HG03442 (cell line): ENCODE results near the gene MYO10.
"Not testable (repeated sequence)": the region's sequence is repeated elsewhere in the genome, so short reads cannot be mapped to it uniquely, and the experiment has no call there.

Experiments used
- ATAC-seq: cut with Tn5 transposase; IDR thresholded peaks from one replicate; pipeline ENCODE4 v1.9.1; 2021; ENCODE audit warnings: mild to moderate bottlenecking, moderate library complexity; ENCODE audit not compliant: unreplicated experiment

The MYO10 gene

GRCh38 chr5:16679863-16680262, 256.2 kb downstream of the MYO10 start:
- ATAC-seq = no peak

- ATAC-seq = no peak
Measured at GRCh38 chr5:16679190-16679589, 256.9 kb downstream of the MYO10 start.

- ATAC-seq = no peak
Measured at GRCh38 chr5:16675806-16676205, 260.3 kb downstream of the MYO10 start.

- ATAC-seq = no peak
Measured at GRCh38 chr5:16674750-16675149, 261.3 kb downstream of the MYO10 start.

DNA sequence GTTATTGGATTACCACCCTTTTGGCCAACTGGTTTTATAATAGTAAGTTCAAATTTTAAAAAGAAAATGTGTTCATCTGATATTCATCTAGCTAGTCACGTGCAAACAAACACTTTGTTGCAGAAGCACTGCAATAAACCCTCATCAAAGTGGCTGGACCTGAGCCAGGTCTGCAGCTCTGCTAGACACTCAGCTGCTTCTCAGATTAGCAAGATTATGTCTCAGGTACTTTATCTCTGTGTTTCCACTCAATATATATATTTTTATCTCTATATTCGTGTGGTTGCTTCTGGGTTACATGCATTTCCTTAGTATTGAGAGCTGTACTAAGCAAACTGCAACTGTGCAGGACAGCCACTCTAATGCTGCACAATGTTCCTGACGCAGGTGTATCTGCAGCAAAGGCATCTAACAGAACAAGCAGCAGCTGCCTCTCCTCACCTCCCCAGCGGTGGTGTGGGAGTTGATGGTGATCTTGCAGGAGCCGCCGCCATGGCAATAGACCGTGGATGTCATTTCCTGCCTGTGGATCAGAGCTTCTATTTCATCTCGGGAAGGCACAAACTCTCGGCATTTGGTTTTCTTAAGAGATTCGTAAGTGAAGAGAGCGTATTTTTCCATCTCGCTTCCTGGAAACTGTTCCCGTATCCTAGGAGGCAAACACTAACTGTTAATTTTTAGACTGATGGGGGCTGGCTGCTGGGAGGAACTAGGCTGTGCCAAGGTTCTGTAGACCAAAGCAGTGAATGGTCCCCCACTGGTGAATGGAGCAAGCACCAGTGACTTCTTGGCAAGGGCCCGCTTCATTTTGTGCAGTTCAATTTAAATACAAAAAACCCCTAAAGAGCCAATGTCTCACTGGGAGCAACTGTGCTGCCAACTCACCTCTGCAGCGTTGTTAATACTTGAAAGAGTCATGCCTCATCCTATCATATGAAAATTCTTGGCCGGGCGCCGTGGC, 262.6 kb downstream of the MYO10 start:
- ATAC-seq = no peak

DNA sequence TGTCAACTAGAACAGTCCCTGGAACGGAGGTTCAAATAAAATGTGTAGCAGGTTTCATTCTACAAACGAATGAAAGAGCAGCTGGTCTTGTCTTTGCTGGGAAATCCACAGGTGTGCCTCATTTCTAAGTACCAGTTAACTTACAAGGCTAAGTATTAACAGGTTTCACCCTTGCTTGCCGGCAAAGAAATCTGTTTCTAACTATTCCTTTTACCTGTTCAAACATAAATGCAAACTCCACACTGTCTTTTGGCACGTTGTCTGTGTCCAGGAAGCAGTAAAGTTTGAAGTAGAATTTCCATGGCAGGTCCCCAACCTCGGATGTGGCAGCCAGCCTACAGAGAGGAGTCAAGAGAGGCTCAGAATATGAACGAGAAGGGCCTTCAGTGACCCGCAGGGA, 264.9 kb downstream of the MYO10 start:
- ATAC-seq = no peak

GRCh38 chr5:16669776-16670175, 266.3 kb downstream of the MYO10 start:
- ATAC-seq = no peak

DNA sequence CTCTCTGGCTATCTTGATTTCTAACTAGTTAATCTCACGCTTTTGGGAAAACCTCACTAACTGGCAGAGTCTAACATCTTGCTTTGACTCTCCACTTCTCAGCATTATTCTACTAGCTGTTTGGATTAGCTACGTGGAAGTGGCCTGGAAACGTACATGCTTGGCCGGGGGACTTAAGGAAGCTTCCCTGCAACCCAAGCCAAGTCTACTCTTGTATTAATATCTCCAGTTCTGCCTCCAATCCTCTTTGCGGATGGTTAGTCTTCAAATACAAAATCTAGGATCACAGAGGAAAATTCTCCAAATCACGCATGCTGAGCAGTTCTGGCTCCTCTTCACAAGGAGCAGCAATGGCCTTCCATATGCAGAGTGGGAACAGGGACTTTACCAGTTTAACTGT, 267.5 kb downstream of the MYO10 start:
- no peak for ATAC-seq

DNA sequence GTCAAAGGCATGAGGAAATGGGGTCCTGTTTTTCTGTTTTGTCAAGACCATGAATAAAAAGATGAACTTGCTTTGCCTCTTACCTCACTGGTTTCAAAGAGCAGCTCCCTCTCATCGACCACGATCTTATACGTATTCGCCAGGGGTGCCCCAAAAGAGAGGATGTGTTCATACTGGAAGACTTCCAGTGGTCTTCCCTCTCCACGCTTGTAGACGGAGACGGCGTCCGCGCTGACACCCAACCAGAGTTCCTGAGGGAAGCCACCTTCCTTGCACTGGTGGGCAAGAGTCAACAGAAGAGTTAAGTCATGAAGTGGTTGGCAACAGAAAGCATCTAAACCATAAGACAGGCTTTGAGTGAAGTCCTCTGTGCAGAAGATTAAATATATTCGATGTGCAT, 267.9 kb downstream of the MYO10 start:
- ATAC-seq = no peak

DNA sequence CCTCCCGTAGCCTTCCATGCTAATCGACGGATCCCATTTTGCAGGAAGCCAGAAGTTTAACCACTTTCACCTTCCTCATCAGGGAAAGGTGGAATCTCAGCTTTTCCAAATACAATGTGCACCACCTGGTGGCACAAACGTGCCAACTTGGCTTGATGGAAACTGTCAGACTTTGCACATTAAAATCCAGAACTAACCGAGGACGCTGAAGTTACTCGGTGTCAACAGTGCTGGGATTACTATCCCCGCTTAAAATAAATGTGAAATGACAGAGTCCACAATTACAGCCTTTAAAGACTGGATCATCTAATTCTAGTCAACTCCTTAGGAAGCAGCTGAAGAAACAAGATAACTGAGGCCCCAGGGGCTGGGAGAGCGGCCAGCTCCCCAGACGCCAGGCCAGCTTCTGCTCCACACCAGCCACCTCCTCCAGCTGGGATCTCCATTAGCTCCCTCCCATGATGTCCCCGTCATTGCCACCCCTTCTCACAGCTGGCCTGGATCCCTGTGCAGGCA, 269.1 kb downstream of the MYO10 start:
- ATAC-seq = no peak

DNA sequence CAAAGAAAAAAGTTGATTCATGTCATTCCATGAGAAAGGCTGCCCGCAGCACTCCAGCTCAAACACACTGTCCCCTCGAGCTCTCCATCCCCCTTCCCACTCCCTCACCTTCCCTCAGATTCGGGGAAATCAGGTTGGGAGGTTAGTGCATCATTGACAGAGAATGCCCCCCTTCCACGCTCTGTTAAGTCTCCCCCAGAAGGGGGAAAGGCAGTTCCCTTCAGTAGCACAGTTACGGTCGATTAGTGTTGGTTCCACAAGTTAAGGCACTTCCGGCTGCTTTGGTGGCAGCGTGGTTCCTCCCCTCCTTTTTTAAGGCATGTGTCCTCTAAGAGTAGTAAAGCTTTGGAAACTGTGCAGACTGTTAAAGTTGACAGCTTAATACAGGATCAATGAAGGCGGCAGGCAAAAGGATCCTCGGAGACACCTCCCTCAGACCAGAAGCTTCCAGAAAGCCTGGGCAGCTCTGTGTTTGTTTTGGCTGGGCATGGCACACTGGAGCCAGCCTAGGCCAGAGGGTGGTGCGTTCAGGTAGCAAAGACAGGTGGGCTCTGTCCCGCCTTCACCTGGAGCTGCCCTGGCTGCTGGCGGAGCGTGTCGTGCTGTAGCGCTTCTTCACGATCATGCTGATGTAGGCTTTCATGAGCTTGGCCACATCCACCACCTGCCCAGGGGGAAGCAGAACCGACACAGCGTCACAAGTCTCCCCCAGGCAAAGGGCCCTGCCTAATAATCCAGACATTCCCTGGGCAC, 269.8 kb downstream of the MYO10 start:
- ATAC-seq = no peak

GRCh38 chr5:16665601-16666000, 270.5 kb downstream of the MYO10 start:
- no peak for ATAC-seq

DNA sequence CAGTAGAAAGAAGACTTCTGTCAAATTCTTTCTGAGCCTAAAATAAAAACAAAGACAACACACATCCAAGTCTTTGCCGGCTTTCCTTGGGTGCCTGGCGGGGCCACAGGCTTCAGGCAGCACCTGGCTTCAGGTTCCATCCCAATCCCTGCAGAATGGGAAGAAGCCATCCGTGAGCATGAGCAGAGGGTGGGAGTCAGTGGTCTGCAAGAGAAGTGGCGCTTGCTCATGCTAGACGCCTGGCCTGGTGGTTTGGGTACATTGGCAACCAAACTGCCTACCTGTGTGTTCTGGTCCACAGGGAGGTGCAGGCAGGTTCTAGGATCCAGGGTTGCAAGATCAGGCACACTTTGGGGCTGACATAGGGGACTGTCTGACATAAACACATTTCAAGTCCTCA, 271.7 kb downstream of the MYO10 start:
- ATAC-seq = no peak

GRCh38 chr5:16663840-16664239, 272.2 kb downstream of the MYO10 start:
- no peak for ATAC-seq

DNA sequence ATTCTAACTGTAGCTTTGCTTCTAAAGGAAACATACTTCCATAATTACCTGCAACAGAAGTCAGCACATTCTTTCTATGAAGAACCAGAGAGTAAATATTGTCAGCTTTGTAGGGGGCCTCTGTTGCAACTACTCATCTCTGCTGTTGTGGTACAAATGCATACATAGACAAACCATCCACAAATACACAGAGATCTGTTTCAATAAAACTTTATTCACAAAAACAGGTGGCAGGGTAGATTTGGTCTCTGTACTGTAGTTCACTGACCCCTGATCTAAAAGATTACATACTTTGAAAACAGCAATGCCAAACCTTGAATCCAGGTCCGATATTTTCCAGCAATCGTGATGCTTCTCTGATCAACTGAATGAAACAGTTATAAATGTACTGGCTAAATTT, 274.4 kb downstream of the MYO10 start:
- no peak for ATAC-seq

DNA sequence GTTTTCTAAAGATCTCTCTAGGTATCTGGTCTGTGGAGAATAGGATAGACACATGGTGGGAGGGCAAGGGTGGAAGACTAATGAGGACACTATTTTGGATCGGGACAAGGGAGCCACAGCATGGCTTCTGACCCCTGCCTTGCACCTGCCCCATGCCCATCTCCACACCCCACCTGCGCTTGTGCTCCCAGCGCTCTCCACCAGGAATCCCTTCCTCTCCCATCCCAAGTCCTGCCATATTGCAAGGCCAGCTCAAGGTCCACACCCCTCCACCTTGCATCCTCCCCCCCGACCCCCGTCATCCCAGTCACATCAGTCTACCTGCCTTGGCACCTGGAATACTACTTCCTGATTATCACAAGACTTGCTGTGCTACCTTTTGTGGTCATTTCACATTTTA, 275.1 kb downstream of the MYO10 start:
- ATAC-seq = no peak

- ATAC-seq = no peak
Measured at GRCh38 chr5:16659536-16659935, 276.6 kb downstream of the MYO10 start.

- ATAC-seq = no peak
Measured at GRCh38 chr5:16656561-16657191, 279.4 kb downstream of the MYO10 start.

DNA sequence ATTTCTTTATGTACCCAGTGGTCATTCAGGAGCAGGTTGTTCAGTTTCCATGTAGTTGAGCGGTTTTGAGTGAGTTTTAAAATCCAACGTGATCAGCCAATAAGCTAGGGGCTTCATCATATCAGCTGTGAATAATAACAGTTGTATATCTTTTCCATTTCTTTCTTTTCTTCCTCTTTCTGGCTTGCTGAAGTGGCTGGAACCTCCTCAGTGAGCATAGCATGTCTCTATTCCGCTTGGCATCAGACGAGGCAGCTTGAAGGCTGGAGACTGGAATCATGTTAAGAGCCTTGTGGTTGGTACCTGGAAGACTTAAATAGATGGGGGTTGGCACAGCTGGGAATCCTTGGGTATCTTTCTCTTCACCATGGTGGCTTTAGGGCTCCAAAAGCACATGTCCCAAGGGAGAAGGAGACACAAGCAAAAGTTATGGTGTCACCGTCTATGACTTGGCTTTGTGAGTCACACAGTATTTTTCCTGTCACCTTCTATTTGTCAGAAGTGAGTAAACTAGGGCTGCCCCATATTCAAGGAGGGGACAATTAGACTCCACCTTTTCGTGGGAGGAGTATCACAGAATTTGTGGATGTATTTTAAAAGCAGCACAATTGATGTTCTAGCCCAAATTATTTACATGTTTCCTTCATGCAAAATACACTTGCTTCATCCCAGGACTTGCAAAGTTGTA, 281.3 kb downstream of the MYO10 start:
- ATAC-seq = no peak

GRCh38 chr5:16648739-16649138, 287.3 kb downstream of the MYO10 start:
- ATAC-seq = not testable (repeated sequence)
